ACHN (cell line): ENCODE data around the gene SRSF8.

Source experiments
- DNase-seq: peaks from one replicate; pipeline ENCODE4 v3.0.0-alpha.2; 2015
- in situ Hi-C: cut with HindIII; loops from 2 replicates; pipeline ENCODE4 v1.10.0; 2017; ENCODE audit warnings: low sequenced_read_pairs, low pct_ligation_motif_present, low pct_unique_long_range_greater_than_20kb

SRSF8 gene

DNA sequence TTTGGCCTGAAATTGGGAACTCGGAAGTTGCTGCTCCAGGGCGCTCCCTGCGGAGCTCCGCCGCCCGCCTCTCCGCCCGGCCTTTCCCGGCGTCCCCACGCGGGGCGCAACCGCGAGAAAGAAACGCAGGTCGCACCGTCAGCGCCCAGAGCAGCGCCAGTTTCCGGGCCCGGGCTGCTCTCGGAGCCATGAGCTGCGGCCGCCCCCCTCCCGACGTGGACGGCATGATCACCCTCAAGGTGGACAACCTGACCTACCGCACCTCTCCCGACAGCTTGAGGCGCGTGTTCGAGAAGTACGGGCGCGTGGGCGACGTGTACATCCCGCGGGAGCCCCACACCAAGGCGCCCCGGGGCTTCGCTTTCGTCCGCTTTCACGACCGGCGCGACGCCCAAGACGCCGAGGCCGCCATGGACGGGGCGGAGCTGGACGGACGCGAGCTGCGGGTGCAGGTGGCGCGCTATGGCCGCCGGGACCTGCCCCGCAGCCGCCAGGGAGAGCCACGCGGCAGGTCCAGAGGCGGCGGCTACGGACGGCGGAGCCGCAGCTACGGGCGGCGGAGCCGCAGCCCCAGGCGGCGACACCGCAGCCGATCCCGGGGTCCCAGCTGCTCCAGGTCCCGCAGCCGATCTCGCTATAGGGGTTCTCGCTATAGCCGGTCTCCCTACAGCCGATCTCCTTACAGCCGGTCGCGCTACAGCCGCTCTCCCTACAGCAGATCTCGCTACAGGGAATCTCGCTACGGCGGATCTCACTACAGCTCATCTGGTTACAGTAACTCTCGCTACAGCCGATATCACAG is 521 bp downstream of the SRSF8 start:
- in situ Hi-C loops = no loop called here

DNA sequence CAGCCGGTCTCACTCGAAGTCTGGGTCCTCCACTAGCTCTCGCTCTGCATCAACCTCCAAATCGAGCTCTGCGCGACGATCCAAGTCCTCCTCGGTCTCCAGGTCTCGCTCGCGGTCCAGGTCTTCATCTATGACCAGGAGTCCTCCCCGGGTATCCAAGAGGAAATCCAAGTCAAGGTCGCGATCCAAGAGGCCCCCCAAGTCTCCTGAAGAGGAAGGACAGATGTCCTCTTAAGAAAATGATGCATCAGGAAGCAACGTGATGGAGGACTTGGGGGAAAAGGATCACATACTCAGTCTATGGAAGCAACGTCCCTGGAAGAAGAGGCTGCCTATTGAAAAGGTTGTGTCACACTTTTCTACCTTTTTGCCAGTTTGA is 1.1 kb downstream of the SRSF8 start:
- in situ Hi-C loops = no loop called here
- DNase-seq = no peak

More for the DNA sequence above, 521 bp downstream of the SRSF8 start:
- DNase-seq = peak; percentile 78

DNA sequence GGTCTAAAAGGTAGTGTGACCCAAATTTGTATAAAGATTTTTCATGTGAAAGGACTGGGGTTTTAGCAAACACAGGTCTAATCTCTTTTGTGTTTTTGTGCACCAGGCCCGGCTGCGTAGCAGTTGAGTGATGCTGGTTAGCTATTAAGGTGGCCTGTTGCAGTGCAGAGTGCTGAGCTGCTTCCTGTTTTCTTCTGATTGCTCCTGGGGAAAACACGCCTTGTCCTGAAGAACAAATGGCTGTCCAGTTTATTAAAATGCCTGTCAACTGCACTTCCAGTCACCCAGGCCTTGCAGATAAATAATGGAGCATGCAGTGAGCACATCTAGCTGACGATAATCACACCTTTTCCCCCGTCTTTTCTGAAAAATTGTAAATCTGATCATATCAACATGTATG is 1.8 kb downstream of the SRSF8 start:
- DNase-seq = peak; percentile 93
- in situ Hi-C loops = no loop called here

DNA sequence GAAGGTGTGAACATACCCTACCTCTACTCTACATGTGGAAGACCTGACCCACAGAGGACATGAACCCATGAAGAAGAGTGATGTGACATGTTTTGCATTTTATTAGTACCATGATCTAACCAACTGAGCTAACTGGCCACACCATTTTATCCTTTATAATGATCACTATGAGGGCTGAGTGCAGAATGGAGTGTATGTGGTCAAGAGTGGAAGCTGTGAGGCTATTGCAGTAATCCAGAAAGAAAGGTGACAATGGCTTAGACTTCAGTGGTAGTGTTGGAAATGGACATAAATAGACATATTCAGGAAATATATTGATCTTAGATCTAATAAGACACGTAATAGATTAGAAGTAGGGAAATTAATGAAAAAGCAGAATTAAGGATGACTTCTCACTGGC is 3.8 kb downstream of the SRSF8 start:
- in situ Hi-C loops = no loop called here
- no peak for DNase-seq

DNA sequence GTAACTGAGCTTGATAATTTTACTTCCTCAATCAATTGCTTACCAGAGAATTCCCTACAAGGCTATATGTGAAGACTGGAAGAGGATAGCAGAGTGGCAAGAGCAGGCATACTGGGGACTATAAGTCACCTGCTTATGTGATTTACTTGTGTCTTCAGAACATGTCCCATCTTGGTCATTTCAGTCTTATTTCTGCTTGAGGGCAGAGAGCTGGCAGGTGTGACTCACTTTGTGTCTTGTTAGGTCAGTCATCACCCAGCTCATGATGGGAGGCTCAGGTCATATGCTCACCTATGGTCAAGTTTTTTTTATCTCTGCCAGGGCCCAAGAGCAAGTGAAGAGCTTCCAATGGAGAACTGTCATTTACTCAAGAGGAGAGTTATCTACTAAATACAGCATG is 6.2 kb downstream of the SRSF8 start:
- in situ Hi-C loops = no loop called here
- no peak for DNase-seq

DNA sequence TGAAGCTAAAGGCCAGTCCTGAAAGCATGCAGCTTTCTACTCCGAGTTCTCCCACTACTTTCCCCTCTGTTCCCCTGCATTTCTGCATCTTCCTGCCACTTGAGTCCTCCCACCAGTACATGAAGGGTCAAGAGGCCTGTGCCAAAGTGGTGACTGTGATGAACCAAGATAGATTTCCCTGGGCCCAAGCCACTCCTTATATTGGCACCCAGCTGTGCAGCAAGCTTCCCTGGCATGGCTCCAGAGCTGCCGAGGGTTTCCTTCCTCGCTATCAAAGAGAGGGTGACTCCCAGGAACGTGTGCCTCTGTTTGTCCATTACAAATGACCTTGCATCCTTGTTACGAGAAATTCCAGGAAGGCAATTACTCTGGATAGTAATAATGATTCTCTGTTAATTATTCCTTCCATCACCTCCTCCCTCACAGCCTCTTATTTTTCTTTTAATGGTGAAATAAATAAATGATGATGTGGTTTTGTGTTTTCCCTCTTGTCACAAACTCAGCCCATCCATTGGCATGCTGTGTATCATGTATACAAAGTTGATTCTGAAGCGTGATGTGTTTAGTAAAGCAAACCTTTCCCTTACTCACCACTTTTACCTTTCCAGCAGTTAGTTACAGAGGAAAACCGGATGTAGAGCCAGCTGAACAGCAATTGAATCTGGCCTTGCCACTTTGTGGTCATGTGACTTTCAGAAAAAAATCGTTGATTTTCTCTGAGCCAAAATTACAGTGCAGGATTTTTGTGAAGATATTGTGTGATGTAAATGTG is 8.3 kb downstream of the SRSF8 start:
- no peak for DNase-seq
- in situ Hi-C loops = no loop called here

DNA sequence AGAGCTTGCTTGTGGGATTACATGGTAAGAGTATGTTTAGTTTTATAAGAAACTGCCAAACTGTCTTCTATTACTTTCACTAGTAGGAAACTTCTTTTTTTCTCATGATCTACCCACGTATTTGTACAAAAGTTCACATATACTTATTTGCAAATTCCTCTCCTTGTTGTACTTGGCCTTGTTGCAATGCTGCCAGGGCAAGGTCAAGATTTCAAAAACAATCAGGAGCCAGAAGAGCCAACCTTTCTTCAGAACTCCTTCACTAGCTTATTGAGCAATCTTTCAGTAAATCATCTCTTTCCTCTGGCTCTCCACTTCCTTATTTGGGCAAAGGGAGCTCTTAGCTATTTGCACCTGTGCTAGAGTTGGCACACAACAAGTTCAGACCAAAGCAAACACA is 9.7 kb downstream of the SRSF8 start:
- in situ Hi-C loops = no loop called here
- DNase-seq = peak; percentile 27

DNA sequence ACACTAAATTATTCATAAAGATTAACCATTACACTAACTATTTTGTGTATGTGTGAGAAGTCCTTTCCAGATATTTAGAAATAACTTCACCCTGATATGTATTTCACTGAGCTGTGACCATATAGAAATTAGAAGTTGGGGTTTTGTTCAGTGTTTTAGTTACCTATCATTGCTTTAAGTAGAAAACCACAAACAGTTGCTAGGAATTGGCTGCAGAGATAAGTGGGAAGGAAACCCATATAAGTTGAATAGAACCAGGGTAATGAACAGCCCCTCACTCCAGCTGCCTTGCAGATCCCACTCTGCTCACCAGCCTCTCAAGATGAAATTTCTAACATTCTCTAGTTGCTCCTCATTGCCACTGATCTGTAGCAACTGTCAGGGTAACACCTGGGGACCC is 10.3 kb downstream of the SRSF8 start:
- no peak for DNase-seq
- in situ Hi-C loops = no loop called here

DNA sequence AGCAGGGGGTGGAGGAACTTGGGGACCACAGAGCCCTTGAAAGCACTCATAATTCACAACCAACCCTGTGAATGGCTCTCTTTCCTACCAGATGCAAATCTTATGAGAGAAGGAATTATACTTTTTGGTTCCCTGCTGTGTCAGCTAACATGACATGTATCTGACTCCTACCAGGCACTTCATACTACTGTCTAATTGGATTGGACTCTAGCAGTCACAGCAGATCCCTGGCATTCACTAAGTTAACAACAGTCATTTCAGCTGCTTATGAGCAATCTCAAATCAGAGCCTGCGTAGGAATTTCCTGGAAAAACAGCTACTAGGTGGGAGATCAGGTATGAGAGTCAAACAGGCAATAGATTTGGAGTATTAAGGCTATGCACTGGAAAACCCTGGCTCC is 11.8 kb downstream of the SRSF8 start:
- DNase-seq = no peak
- in situ Hi-C loops = no loop called here

DNA sequence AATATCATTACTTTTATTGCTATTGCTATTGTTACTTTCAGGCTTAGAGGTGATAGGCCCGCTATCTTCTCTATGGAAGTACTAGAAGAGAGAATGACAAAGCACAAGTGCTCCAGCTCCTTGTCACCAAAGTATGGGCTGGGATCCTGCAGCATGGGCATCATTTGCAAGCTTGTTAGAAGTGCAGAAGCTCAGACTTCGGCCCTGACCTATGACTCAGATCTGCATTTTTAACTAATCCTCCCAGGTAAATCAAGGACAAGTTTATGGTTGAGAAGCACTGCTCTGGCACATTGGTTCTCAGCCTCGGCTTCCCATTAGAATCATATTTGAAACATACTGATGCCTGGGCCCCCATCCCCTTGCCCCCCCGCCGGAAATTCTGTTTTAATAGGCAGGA is 14.3 kb downstream of the SRSF8 start:
- in situ Hi-C loops = no loop called here
- DNase-seq = no peak

DNA sequence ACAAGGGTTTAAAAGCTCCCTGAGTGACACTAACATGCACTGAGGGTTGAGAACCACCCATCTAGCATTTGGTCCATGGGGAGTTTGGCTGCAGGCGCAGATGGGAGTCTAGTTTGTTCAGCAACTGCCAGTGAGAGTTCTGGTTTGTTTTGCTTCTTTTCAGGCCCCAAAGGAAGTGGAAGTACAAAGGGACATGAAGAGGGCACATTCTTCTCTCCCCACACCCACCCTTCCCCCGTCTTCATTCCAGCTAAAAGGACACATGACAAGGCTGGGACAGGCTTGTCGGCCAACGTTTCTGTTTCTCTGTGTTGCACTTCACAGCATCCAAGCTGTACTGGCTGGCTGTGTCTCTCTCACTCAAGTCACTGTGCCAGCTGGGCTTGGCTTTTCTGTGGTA is 14.7 kb downstream of the SRSF8 start:
- in situ Hi-C loops = no loop called here
- no peak for DNase-seq

DNA sequence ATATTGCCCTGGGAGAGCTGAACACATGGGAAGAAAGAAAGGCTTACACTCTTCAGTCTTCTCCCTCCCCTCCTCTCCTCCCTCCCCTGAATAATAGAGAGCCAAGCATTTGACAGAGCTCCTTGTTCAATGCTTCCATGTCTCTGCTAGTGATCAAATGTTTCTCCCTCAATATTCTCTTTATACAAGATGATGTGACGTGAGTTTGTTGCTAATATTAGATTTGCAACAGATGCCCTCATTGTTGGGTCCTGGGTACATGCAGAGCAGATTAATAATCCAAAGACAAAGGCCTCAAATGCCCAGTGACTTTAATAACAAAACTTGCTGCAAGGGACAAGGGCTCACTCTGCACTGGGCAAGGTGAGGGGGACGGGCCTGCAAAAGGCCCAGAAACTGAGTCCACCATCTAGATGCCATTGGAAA is 15.9 kb downstream of the SRSF8 start:
- in situ Hi-C loops = no loop called here
- no peak for DNase-seq

DNA sequence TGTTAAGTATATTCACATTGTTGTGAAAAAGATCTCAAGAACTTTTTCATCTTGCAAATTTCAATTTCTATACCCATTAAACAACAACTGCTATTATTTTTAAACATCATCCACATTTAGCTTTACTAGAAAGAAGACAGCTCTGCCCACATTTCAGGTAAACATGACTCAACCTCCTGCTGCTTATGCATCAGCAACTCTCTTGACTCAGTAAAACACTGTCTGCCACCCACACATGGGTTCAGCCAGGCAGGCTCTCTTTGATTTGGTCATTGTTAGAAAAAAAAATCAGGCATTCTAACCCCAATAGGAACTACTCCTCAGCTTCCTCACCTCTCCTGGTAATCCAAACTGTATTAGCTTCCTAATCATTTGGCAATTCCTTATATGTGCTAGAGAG is 17.8 kb downstream of the SRSF8 start:
- in situ Hi-C loops = no loop called here
- peak; percentile 40 for DNase-seq

DNA sequence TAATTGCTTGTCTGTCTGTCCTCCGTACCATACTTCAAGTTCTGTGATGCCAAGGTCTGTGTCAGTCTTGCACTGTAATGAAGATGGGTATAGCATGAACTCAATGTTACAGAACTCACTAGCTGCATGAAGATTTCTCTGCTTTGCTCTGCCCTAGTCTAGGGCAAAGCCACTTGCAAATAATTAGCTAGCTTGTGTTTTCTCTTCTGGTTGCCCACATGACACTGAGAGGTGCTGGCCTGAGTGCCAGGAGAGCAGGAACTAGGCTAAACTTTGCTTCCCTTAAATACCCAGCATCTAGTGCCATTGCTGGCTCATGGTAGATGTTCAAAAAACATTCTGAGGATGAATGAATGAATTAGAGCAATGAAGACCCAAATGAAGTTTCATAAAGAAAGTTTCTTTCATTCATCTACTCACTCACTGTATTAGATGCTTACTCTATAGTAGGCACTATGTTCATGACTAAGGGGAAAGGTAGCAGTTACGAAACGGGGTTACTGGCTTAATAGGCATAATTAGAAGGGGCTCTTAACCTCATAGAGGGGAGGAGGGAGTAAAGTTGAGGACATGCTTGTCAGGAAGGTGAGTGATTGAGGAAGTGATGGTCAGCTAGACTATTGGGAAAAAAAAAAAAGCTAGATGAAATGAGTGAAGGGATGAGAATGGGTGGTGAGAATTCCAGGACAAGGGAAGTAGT is 18.5 kb downstream of the SRSF8 start:
- in situ Hi-C loops = no loop called here

DNA sequence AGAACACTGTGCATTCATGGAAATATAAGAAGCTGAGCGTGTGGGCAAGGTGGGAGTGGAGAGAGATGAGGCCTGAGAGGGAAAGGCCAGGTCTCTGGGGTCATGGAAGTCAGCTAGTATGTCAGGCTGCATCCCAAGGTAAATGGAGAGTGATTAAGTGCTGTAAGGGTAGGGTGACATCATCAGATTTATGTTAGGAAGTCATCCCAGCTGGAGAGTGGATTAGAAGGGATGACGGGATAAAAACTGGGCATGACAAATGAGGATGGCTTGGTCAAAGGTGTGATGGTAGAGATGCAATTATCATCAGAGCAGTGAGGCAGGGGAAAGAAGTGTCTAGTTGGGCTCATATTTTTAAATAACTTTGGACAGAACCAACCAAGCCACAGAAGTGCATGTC is 19.4 kb downstream of the SRSF8 start:
- in situ Hi-C loops = no loop called here
- DNase-seq = no peak

More for the DNA sequence above, 18.5 kb downstream of the SRSF8 start:
- DNase-seq = peak; percentile 14

DNA sequence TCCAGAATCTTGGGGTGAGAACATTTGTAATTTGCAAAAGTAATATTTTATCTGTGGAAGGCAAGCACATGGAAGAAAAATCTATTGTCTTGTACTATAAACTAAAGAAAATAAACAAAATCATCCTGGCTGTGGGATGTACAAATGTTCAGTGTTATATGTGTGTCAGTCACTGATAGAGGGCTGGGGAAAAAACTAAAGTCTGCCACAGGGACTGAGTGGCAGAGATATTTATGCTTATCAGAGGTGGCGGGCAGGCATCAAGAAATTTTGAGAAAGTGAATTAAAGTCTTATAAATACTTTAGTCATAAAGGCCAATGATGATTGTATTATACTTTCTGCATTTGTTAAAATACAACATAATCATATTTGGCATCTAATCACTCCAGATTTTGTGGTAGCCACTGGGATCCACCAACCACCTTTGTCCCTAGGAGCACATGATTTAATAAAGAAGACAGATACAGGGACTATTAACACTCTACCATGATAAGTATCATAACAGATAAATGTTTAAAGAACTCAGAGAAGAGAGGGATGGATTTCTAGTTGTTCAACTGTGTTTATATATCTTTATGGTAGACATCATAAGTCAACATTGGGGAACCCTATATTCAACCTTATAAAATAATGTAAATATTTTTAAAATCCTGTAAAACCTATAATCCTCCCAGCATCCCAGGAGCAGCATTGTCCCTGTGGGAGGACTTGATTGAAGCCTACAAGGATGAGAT is 20.3 kb downstream of the SRSF8 start:
- in situ Hi-C loops = no loop called here
- DNase-seq = no peak

DNA sequence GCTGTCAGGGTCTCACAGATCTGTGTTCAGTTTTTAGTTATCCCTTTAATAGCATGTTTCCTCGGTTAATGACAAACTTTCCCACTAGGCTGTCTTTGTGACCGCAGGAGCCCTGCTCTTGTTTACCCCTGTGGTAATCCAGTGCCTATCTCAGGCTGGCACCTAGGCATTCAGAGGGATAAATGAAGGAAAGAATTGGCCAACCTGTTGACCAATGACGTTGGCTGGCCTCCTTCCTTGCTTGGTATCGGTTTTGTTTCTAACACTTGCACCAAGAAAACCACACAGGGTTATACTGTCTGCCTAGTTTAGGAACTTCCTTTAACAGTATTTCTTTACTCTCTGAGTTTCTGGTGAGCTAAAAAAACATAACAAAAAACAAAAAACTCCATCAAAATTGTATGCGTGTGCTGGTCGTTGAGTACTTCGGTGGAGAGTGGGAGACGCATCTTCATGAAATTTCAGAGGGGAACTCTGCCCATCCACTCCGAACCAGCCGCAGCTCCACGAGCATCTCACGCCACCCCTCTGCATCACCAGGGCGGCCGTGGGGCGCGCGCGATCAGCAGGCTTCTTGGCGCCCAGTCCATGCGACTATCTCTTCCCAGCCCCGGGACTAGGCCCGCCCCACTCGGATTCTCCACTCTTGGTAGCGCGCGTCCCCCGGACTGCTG is 22.4 kb downstream of the SRSF8 start:
- DNase-seq = peak; percentile 24
- in situ Hi-C loops = no loop called here
